ENCODE results near the gene RNASET2.
"Not testable (repeated sequence)": the region's sequence is repeated elsewhere in the genome, so short reads cannot be mapped to it uniquely, and the experiment has no call there.

The RNASET2 gene

DNA sequence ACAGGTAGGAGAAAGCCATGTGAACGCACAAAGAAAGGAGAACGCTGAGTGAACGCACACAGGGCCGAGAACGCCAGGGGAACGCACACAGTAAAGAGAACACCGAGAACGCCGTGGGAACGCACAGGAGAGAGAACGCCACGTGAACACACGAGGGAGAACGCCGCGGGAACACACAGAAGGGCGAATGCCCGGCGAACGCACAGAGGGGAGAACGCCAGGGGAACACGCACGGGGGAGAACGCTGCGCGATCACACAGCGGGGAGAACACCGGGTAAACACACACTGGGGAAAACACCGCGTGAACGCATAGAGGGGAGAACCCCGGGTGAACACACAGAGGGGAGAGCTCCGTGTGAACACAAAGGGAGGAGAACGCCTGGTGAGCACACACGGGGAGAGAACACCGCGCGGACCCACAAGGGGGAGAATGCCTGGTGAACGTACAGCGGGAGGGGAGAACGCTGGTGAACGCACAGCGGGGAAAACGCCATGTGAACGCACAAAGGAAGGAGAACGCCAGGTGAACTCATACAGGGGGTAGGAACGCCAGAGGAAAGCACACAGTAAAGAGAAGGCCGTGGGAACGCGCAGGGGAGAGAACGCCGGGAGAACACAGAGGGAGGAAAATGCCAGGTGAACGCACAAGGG is 55.3 kb downstream of the RNASET2 start:
- no peak for DNase-seq

DNA sequence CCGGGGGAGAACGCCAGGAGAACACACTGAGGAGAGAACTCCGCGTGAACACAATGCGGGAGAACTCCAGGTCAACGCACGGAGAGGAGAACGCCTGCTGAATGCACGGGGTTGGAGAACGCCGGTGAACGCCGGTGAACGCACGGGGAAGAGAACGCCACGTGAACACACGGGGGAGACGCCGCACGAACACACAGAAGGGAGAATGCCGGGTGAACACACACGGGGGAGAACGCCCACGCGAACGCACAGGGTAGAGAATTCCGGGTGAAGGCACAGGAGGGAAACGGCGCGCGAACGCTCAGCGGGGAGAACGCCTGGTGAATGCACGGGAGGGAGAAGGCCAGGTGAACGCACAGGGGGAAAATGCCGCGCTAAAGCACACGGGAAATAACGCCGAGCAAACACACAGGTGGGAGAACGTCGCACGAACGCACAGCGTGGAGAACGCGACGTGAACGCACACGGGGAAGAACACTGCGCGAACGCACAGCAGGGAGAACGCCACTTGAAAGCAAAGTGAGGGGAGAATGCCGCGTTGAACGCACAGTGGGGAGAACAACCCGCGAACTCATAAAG is 56.1 kb downstream of the RNASET2 start:
- no peak for DNase-seq

DNA sequence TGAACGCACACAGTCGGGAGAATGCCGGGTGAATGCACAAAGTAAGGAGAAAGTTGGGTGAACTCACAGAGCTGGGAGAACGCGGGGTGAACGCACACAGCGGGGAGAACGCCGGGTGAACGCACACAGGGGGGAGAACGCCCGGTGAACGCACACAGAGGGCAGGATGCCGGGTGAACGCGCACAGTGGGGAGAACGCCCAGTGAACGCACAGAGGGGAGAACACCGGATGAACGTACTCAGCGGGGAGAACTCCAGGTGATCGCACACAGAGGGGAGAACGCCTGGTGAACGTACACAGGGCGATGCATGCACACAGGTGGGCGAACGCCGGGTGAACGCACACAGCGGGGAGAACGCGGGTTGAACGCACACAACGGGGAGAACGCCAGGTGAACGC is 57.4 kb downstream of the RNASET2 start:
- no peak for DNase-seq

DNA sequence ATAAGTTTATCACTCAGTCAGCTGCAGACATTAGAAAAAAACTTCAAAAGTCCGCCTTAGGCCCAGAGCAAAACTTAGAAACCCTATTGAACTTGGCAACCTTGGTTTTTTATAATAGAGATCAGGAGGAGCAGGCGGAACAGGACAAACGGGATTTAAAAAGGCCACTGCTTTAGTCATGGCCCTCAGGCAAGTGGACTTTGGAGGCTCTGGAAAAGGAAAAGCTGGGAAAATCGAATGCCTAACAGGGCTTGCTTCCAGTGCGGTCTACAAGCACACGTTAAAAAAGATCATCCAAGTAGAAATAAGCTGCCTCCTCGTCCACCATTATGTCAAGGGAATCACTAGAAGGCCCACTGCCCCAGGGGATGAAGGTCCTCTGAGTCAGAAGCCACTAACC is 61.7 kb downstream of the RNASET2 start:
- not testable (repeated sequence) for DNase-seq

DNA sequence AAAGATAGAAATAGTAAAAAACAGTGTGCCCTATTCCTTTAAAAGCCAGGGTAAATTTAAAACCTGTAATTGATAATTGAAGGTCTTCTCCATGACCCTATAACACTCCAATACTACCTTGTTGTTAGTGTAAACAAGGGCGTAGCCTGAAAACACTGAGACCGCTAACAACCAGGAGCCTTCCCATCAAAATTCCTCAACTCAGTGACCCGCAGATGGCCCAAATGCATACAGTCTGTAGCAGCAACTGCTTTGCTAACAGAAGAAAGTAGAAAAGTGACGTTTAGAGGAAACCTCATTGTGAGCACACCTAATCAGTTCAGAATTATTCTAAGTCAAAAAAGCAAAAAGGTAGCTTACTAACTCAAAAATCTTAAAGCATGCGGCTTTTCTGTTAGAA is 63.9 kb downstream of the RNASET2 start:
- DNase-seq, result not testable (repeated sequence)

DNA sequence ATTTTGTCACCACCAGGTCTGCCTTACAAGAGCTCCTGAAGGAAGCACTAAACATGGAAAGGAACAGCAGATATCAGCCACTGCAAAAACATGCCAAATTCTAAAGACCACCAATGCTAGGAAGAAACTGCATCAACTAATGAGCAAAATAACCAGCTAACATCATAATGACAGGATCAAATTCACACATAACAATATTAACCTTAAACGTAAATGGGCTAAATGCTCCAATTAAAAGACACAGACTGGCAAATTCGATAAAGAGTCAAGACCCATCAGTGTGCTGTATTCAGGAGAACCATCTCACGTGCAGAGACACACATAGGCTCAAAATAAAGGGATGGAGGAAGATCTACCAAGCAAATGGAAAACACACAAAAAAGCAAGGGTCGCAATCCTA is 69.6 kb downstream of the RNASET2 start:
- not testable (repeated sequence) for DNase-seq

DNA sequence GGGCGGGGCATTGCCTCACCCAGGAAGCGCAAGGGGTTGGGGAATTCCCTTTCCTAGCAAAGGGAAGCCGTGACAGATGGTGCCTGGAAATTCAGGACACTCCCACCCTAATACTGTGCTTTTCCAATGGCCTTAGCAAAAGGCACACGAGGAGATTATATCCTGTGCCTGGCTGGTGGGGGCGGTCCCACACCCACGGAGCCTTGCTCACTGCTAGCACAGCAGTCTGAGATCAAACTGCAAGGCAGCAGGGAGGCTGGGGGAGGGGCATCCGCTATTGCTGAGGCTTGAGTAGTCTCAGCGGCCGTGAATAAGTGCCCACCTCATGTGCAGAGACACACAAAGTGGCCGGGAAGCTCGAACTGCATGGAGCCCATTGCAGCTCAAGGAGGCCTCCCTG is 71.4 kb downstream of the RNASET2 start:
- not testable (repeated sequence) for DNase-seq

DNA sequence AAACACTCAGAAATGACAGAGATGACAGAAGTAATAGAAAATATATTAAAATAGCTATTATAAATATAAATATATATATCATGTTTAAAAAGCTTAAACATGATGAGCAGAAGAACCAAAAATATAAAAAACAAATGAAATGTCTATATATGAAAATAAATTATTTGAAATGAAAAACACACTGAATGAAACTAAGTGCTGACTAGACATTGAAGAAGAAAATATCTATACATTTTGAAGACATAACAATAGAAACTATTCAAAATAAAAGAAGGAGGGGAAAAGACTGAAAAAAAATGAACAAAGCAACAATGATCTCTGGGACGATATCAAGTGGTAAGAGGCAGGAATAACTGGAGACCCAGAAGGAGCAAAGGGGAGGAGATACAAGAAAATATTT is 76.8 kb downstream of the RNASET2 start:
- DNase-seq, result no peak
